ENCODE data around the gene ACSL5.

The ACSL5 gene

GRCh38 chr10:112407696-112408095, 33.8 kb downstream of the ACSL5 start:
- no peak for DNase-seq (ENCODE audit: low read depth)

GRCh38 chr10:112409299-112409698, 35.4 kb downstream of the ACSL5 start:
- no peak for DNase-seq (ENCODE audit: low read depth)

DNA sequence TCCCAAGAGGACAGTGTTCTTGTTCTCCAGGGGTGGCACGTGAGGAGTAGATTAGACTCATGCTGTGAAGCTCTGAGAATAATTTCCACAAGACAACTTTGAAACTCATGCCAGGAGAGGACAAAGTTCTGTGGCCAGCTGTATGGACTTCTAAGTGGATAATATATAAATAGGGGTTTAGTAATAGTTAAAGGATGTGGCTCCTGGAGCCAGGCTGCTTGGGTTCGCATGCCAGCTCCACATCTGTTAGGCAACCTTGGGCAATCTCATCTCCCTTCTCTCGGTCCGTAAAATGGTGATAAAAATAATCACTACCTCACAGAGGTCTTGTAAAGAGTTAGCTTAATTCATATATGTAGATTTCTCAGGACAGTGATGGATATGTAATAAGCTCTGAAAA, 35.8 kb downstream of the ACSL5 start:
- no peak for DNase-seq (ENCODE audit: low read depth)

DNA sequence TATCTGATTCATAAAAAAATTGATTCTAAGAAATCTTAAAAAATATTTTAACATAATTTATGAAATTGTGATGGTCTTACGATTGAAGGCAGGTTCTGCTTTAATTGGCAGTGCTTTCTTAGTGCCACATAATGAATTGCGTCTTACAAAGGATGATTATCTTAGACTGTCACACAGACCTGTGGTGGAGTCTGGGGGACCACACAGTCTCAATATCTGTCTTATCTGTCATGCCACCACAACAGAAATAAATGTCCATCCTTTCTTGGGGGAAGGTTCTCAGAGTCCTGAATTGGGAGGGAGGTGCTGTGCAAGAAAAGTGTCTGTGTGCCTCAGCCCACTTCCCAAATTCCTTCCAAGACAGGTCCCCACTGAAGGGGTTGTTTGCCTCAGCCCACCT, 38.8 kb downstream of the ACSL5 start:
- no peak for DNase-seq (ENCODE audit: low read depth)

DNA sequence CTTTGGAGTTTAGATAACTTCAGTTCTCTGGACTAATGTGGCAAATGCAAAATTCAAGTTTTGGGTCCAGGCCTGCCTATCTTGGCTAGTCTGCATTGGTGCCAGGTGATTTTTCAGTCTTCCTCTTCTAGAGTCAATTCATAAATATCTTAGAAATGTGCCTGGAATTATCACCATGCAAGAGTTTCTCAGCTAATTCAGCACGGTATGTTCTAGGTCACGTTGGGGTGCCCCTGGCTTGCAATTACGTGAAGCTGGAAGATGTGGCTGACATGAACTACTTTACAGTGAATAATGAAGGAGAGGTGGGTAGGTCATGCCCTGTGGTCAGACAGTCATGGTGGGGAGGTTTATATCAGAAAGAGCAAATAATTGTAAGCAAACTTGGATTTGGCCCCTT, 47.8 kb downstream of the ACSL5 start:
- DNase-seq (ENCODE audit: low read depth): no peak

GRCh38 chr10:112424651-112425050, 50.7 kb downstream of the ACSL5 start:
- DNase-seq (ENCODE audit: low read depth): no peak

GRCh38 chr10:112426111-112426510, 52.2 kb downstream of the ACSL5 start:
- no peak for DNase-seq (ENCODE audit: low read depth)

GRCh38 chr10:112429147-112429546, 55.2 kb downstream of the ACSL5 start:
- DNase-seq (ENCODE audit: low read depth): no peak

GRCh38 chr10:112429654-112430230, 55.8 kb downstream of the ACSL5 start:
- DNase-seq (ENCODE audit: low read depth): no peak

GRCh38 chr10:112433136-112433535, 59.2 kb downstream of the ACSL5 start:
- no peak for DNase-seq (ENCODE audit: low read depth)

DNA sequence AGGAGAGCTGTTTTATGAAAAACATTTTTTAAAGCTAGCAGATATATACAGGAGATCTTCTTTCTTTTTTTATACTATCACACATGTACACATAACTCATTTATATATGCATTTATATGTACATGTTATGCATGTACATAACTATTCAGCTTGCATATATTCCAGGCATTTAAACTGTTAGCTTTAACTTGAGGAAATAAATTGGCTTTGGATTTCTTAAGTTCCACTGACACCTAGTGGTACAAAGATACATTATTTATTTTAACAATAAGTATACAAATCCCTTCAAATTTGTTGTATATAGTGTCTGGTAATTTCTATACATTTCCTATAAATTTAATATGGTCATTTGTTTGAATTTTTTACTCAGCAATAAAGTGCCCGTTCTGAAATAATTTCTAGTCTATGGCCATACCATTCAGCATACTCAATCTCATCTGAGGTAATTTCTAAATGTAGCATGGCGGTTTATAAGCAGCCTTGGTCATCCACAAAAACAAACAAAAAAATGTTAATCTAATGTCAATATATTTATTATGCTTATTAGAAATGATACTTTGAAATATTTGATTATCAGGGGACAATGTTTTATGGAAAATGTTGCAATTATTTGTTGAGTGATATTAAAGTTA, 61.2 kb downstream of the ACSL5 start:
- DNase-seq (ENCODE audit: low read depth): no peak

- DNase-seq (ENCODE audit: low read depth): no peak
Measured at GRCh38 chr10:112438356-112438755, 64.4 kb downstream of the ACSL5 start.

DNA sequence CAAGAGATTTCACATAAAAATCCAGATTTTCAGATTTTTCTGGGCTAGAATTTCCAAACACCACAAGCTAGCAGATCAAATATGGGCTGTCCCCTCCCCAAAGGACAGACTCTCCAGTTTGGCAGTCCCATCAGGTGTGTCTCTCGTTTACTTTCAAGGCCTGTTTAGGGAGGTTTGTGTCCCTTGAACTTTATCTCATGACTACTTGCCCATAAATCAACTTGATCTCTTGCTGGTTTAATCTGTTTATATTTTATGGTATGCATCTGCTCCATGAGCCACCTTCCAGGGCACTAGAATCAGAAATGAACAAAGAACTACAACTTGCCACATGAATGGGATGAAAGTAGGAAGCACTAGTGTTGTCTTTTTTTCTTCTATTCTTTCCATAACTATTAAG, 67.6 kb downstream of the ACSL5 start:
- DNase-seq (ENCODE audit: low read depth): no peak

DNA sequence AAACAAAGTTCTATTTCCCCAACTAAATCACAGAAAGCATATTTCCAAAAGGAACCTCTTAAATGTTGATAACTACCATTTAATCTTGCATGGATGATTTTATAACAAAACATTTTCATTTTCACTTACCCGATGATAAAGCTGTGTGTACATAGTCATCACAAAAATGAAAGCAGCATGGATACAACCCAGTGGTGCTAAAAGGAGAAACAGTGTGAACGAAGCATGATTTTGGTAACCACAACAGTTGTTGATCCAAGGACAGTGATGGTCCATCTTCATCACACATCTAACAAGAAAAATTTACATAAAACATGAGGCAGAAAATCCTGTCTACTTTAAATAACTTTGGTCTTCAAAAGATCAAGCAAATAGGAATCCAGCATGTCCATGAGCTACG, 68.1 kb downstream of the ACSL5 start:
- DNase-seq (ENCODE audit: low read depth): no peak

GRCh38 chr10:112446055-112446854, 72.3 kb downstream of the ACSL5 start:
- no peak for DNase-seq (ENCODE audit: low read depth)

DNA sequence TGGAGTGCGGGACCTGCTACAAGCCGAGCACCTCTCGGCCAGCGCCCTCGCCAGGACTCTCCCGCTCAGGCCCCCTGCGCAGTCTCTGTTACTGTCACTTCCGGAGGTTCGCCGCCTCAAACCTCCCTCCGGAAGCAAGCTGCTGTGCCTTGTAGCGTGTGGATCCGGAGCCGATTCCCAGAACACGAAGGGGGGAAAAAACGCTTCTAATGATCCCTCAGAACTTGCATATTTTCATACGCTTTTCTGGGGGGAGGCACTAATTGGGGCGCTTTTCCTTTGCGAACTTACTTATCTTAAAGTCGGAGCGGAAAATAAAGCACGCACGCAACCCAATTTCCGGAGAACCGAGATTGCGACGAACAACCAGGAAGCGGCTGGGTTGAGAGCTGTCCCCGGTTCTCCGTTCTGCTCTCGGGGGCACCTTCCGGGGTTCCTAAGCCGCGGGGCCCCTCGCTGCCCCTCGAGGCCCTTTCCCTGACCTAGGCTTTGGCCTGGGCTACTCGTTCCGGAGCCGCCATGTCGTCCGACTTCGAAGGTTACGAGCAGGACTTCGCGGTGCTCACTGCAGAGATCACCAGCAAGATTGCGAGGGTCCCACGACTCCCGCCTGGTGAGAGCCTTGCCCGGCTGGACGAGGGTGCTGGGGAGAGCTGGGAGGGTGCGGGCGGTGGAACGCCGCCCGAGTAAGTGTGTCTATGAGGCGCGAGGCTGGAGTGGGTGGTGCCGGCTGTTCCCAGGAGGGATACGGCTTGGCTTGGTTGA, 73.1 kb downstream of the ACSL5 start, which contains the start of the genes VTI1A and ZDHHC6:
Gene VTI1A (plus strand): TSS at position 361 of the 765 bp plus-strand sequence. CDS start 159 bp downstream, at position 520.
Gene ZDHHC6 (minus strand): TSS at position 60 of the 765 bp plus-strand sequence. CDS start 1,478 bp downstream, outside the sequence.
- DNase-seq (ENCODE audit: low read depth): peak; percentile 78

- DNase-seq (ENCODE audit: low read depth): peak; percentile 30
Measured at GRCh38 chr10:112447620-112447928, 73.7 kb downstream of the ACSL5 start.

- no peak for DNase-seq (ENCODE audit: low read depth)
Measured at GRCh38 chr10:112448888-112449287, 75.0 kb downstream of the ACSL5 start.

DNA sequence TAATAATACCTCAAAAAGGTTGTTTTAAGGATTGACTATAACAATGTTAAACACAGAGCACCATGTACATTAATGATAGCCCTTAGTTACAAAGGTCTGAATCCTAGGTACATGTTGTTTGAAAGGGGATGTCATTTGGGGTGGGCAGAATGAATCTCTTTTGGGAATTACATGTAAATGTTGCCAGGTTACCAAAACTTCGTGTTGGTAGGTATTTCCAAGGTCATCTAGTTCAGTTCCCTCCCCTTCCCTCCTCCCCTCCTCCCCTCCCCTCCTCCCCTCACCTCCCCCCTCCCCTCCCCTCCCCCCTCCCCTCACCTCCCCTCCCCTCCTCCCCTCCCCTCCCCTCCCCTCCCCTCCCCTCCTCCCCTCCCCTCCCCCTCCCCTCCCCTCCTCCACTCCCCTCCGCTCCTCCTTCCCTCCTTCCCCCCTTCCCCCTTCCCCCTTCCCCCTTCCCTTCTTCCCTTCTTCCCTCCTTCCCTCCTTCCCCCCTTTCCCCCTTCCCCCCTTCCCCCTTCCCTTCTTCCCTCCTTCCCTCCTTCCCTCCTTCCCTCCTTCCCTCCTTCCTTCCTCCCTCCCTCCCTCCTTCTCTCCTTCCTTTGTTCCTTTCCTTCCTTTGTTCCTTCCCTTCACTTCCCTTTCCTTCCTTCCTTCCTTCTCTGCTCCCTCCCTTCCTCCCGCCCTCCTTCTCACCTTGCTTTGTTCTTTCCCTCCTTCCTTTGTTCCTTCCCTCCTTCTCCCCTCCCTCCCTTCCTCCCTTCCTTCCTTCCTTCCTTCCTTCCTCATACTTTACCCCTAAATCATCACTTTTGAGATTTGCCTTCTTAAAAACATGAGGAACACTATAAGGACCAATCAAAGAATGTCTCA, 81.2 kb downstream of the ACSL5 start:
- DNase-seq (ENCODE audit: low read depth): no peak

- no peak for DNase-seq (ENCODE audit: low read depth)
Measured at GRCh38 chr10:112456533-112456932, 82.6 kb downstream of the ACSL5 start.

DNA sequence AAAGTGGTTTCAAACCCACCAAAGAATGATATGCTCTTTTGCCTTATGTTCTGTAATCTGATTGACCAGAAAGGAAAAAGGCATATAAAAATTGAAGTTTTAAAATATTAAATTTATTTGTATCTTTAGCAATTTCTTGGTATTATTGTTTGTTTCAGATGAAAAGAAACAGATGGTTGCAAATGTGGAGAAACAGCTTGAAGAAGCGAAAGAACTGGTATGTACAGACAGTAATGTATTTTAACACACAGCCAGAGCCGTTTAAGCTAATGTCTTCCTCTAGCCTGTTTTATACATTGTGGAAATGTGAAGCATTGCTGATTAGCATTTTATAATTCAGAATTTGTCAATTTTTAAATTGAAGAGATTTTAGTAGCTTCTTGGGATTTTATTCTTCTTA, 86.5 kb downstream of the ACSL5 start:
- DNase-seq (ENCODE audit: low read depth): no peak
